Tracheal epithelial cell (primary cell): ENCODE results near the gene NDEL1. TPM values are rescaled to one million over a fixed set of nuclear protein-coding genes. Genes with fewer than 3 reads are reported as not detected.

Source experiments
- total RNA-seq: library from RNA; depleted of rRNA; stranded (reverse); fragments of >200 nt; gene quantifications from 2 replicates; pipeline ENCODE4 v1.2.1, GENCODE V29; 2014

The NDEL1 gene, protein sequence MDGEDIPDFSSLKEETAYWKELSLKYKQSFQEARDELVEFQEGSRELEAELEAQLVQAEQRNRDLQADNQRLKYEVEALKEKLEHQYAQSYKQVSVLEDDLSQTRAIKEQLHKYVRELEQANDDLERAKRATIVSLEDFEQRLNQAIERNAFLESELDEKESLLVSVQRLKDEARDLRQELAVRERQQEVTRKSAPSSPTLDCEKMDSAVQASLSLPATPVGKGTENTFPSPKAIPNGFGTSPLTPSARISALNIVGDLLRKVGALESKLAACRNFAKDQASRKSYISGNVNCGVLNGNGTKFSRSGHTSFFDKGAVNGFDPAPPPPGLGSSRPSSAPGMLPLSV
- total RNA-seq = 33.2 and 35.4 TPM in 2 replicates

DNA sequence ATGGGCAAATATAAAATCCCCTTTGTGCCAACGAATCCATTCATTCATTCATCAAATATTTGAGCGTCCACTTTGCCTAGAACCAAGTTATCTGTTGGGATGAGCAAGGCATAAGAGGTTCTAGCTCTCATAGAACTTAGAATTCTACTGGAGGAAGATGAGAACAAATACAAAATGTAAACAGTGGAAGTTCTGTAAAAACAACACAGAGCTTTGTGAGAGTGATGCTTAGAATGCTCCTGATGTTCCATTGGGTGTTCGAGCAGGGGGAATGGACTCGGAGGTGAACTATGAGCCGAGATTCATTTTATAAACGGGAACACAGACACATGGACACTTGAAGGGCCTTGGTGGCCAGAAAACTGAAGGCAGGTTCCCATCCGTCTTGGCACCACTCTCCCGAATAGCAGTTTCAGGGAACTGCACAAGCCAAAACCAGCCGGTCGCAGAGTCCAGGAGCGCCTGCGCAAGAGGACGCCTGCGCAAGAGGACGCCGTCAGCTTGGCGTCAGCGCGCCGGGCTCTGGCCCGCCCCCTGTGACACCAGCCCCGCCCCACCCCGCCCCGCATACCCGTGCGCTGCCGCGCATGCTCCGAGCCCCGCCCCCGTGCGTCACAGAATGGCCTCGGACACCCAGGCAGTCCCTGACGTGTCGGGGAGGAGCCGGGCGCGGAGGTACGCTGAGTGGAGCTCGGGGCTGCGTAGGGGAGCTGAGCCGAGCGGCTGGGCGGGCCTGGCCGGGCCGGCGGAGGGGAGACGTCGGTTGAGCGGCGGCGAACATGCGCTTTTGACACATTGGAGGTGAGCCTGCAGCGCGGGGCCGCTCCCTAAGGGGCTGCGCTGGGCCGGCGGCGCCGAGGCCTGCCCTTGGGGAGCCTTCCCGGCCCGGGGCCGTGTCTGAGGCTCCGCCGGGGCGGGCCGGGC is at the start of gene NDEL1:
NDEL1 (plus strand) TSS at position 640 of the 924 bp plus-strand sequence. CDS start 8,388 bp downstream, outside the sequence.

DNA sequence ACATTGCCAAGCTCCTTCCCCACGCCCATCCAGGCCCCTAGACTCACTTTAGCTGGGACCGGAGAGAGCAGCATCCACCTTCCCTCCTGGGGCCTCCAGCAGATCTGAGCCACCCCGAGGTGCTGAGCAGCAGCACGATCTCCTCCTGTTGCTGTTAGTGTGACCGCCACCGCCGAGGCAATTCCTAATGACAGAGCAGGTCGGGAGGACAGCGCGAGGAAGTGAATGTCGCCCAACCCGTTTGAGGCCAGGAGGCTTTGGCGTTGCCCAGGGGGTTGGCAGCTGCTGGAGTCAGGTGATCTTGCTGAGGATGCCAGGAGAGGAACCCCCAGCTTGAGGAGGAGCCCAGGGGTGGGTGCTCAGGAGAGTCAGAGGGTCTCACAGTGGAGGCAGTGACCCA is 38.0 kb upstream of the NDEL1 start, which contains the start of gene RNF222:
RNF222 (minus strand) TSS at position 192 of the 400 bp plus-strand sequence. CDS start 4,366 bp downstream, outside the sequence.

Other genes with a start within 250 kb of the NDEL1 start
- 9.6 and 11.6 TPM in 2 replicates for gene BORCS6, start 245.7 kb upstream of the NDEL1 start, total RNA-seq
- 2.3 and 3.1 TPM in 2 replicates for gene AURKB, start 225.3 kb upstream of the NDEL1 start, total RNA-seq
- gene CTC1, start 187.8 kb upstream of the NDEL1 start, total RNA-seq = 2.6 and 6.3 TPM in 2 replicates
- gene PFAS, start 186.6 kb upstream of the NDEL1 start, total RNA-seq = 12.4 and 17.8 TPM in 2 replicates
- 7.2 and 10.2 TPM in 2 replicates for gene RANGRF, start 147.2 kb upstream of the NDEL1 start, total RNA-seq
- gene SLC25A35, start 140.5 kb upstream of the NDEL1 start, total RNA-seq = 0.21 and 0.24 TPM in 2 replicates
- gene ARHGEF15, start 125.6 kb upstream of the NDEL1 start, total RNA-seq = under 0.01 TPM in 1 of 2 replicates, not detected in the other
- not detected in 2 replicates for gene ODF4, start 96.0 kb upstream of the NDEL1 start, total RNA-seq
- gene RPL26, start 52.7 kb upstream of the NDEL1 start, total RNA-seq = 5,651 and 9,660 TPM in 2 replicates
- gene RNF222, start 38.1 kb upstream of the NDEL1 start, total RNA-seq = 0.24 and 0.43 TPM in 2 replicates
- gene MYH10, start 194.8 kb downstream of the NDEL1 start, total RNA-seq = 33.0 and 35.9 TPM in 2 replicates